A673 (cell line): ENCODE results near the gene CD180. TPM values are rescaled to one million over a fixed set of nuclear protein-coding genes. Genes with fewer than 3 reads are reported as not detected.

ENCODE experiments used
- BruUV-seq: library from RNA; stranded (reverse); fragments of 400-500 nt; replicated peaks from 2 replicates; lab custom pipeline; 2021; lab: Mats Ljungman, UMichigan
- CTCF ChIA-PET: fragments of 300-600 bp; sonication (Branson Sonifier 250); formaldehyde crosslinking; loops from one replicate; lab custom pipeline; 2022; ENCODE audit warnings: antibody characterized with exemption; lab: Charles Lee
- POLR2A ChIA-PET: fragments of 300-600 bp; sonication (Branson Sonifier 250); formaldehyde crosslinking; loops from one replicate; lab custom pipeline; 2022; ENCODE audit warnings: antibody characterized with exemption; ENCODE audit not compliant: low non-redundant PET; lab: Charles Lee
- DNase-seq: peaks from one replicate; pipeline ENCODE4 v3.0.0-alpha.2; 2015; ENCODE audit warnings: low spot score
- H3K27ac ChIP-seq: fragments of 200-600 bp; sonication (generic); 2 replicates; pipeline ENCODE4 v1.5.1; 2016; ENCODE audit warnings: mixed run types, low read depth, mild to moderate bottlenecking, mixed read lengths, antibody characterized with exemption, low read length; ENCODE audit not compliant: poor library complexity, severe bottlenecking
- H3K27me3 ChIP-seq: fragments of 200-600 bp; sonication (generic); replicated peaks from 2 replicates; pipeline ENCODE4 v1.6.1; 2017; ENCODE audit warnings: mixed run types, low read depth, mild to moderate bottlenecking, mixed read lengths, antibody characterized with exemption, low read length; ENCODE audit not compliant: insufficient read depth, poor library complexity
- H3K36me3 ChIP-seq: fragments of 200-600 bp; sonication (generic); 2 replicates; pipeline ENCODE4 v1.6.1; 2016; ENCODE audit warnings: mixed run types, mild to moderate bottlenecking, mixed read lengths, antibody characterized with exemption, low read length; ENCODE audit not compliant: insufficient read depth, poor library complexity, severe bottlenecking
- H3K4me1 ChIP-seq: fragments of 200-600 bp; sonication (generic); 2 replicates; pipeline ENCODE4 v1.6.1; 2017; ENCODE audit warnings: mixed run types, mild to moderate bottlenecking, mixed read lengths, antibody characterized with exemption, low read length; ENCODE audit not compliant: insufficient read depth, poor library complexity, severe bottlenecking
- H3K4me3 ChIP-seq: fragments of 200-600 bp; sonication (generic); 2 replicates; pipeline ENCODE4 v1.5.1; 2016; ENCODE audit warnings: low read depth, mixed run types, mild to moderate bottlenecking, mixed read lengths, low read length; ENCODE audit not compliant: poor library complexity, severe bottlenecking
- H3K9me3 ChIP-seq: fragments of 200-600 bp; sonication (generic); 2 replicates; pipeline ENCODE4 v1.6.1; 2016; ENCODE audit warnings: mixed run types, low read depth, mild to moderate bottlenecking, mixed read lengths, antibody characterized with exemption, low read length; ENCODE audit not compliant: poor library complexity, severe bottlenecking
- EZH2 ChIP-seq: fragments of 200-600 bp; sonication (generic); IDR thresholded peaks from 2 replicates; pipeline ENCODE4 v1.6.1; 2017; ENCODE audit warnings: borderline replicate concordance, low read depth, mild to moderate bottlenecking, mixed read lengths, antibody characterized with exemption, low read length; ENCODE audit not compliant: poor library complexity, severe bottlenecking
- intact Hi-C: fragments of 100-400 bp; cut with micrococcal nuclease; formaldehyde crosslinking; loops from one replicate; pipeline ENCODE4 v1.10.0; 2022; ENCODE audit not compliant: unreplicated experiment
- total RNA-seq: library from RNA; stranded (reverse); gene quantifications from 2 replicates; pipeline ENCODE4 v1.2.3, GENCODE V29; 2021
- TF ChIP-seq, protein P1 (sequence below): fragments of 300-800, 200-600 bp; sonication (generic); conservative IDR thresholded peaks from 2 replicates; pipeline ENCODE4 v1.5.1; 2017; ENCODE audit warnings: low read depth, mild to moderate bottlenecking, antibody characterized with exemption, low read length, moderate library complexity, mixed read lengths

Gene CD180
- total RNA-seq, 1 experiment from 2014 or later: not detected

GRCh38 chr5:67193439-67193807, 3.2 kb downstream of the CD180 start:
- H3K4me1 ChIP-seq: no peaks in the 10 kb centered on the region
- BruUV-seq: no TSS peak
- H3K4me3 ChIP-seq: no peak overlapping the region
- POLR2A ChIA-PET: no interaction called here
- no peaks in the 10 kb centered on the region for H3K9me3 ChIP-seq
- H3K27ac ChIP-seq: no peak overlapping the region
- no peak for DNase-seq
- TF ChIP-seq EZH2: no peak
- TF ChIP-seq, protein P1, sequence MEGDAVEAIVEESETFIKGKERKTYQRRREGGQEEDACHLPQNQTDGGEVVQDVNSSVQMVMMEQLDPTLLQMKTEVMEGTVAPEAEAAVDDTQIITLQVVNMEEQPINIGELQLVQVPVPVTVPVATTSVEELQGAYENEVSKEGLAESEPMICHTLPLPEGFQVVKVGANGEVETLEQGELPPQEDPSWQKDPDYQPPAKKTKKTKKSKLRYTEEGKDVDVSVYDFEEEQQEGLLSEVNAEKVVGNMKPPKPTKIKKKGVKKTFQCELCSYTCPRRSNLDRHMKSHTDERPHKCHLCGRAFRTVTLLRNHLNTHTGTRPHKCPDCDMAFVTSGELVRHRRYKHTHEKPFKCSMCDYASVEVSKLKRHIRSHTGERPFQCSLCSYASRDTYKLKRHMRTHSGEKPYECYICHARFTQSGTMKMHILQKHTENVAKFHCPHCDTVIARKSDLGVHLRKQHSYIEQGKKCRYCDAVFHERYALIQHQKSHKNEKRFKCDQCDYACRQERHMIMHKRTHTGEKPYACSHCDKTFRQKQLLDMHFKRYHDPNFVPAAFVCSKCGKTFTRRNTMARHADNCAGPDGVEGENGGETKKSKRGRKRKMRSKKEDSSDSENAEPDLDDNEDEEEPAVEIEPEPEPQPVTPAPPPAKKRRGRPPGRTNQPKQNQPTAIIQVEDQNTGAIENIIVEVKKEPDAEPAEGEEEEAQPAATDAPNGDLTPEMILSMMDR: no peak
- H3K36me3 ChIP-seq: no peaks in the 10 kb centered on the region
- CTCF ChIA-PET: no interaction called here
- H3K27me3 ChIP-seq: no peaks in the 10 kb centered on the region
- intact Hi-C loops: no loop called here

GRCh38 chr5:67192719-67193438, 3.7 kb downstream of the CD180 start:
- no peak for DNase-seq
- intact Hi-C loops: no loop called here
- CTCF ChIA-PET: no interaction called here

GRCh38 chr5:67190861-67191260, 5.7 kb downstream of the CD180 start:
- POLR2A ChIA-PET: no interaction called here
- intact Hi-C loops: no loop called here
- CTCF ChIA-PET: no interaction called here

More at GRCh38 chr5:67192719-67193438, 3.7 kb downstream of the CD180 start:
- POLR2A ChIA-PET: no interaction called here
- TF ChIP-seq EZH2: no peak
- TF ChIP-seq, protein P1: no peak
- H3K9me3 ChIP-seq: no peaks in the 10 kb centered on the region
- no peak overlapping the region for H3K4me3 ChIP-seq
- no peak overlapping the region for H3K27ac ChIP-seq
- no peaks in the 10 kb centered on the region for H3K27me3 ChIP-seq
- BruUV-seq: no TSS peak
- H3K36me3 ChIP-seq: no peaks in the 10 kb centered on the region
- H3K4me1 ChIP-seq: no peaks in the 10 kb centered on the region

More at GRCh38 chr5:67190861-67191260, 5.7 kb downstream of the CD180 start:
- BruUV-seq: no TSS peak
- Histone ChIP-seq H3K27ac (no peak overlapping the region), H3K4me3 (no peak overlapping the region), H3K4me1 (no peaks in the 10 kb centered on the region), H3K27me3 (no peaks in the 10 kb centered on the region), H3K36me3 (no peaks in the 10 kb centered on the region), H3K9me3 (no peaks in the 10 kb centered on the region)
- TF ChIP-seq, protein P1: no peak
- TF ChIP-seq EZH2: no peak
- DNase-seq: no peak
